H9 (cell line): ENCODE measurements around the gene RHOV. TPM values are rescaled to one million over a fixed set of nuclear protein-coding genes. Genes with fewer than 3 reads are reported as not detected.

Experiments
- DNase-seq: peaks from one replicate; pipeline ENCODE4 v3.0.0-alpha.2; 2017
- H2AFZ ChIP-seq: one replicate; pipeline ENCODE4 v1.6.1; 2013; ENCODE audit warnings: mild to moderate bottlenecking, low read length, control low read depth, moderate library complexity
- H2AK5ac ChIP-seq: 2 replicates; pipeline ENCODE4 v1.6.1; 2013; ENCODE audit warnings: low read length, control low read depth, mixed read lengths; ENCODE audit not compliant: insufficient read length
- H2BK120ac ChIP-seq: one replicate; pipeline ENCODE4 v1.6.1; 2013; ENCODE audit warnings: low read depth, mild to moderate bottlenecking, low read length, control low read depth, inconsistent platforms; ENCODE audit not compliant: poor library complexity, severe bottlenecking
- H2BK12ac ChIP-seq: 2 replicates; pipeline ENCODE4 v1.6.1; 2013; ENCODE audit warnings: low read length, control low read depth, mixed read lengths, low read depth; ENCODE audit not compliant: insufficient read length
- H2BK15ac ChIP-seq: 2 replicates; pipeline ENCODE4 v1.6.1; 2013; ENCODE audit warnings: low read depth, low read length, control low read depth
- H2BK20ac ChIP-seq: one replicate; pipeline ENCODE4 v1.6.1; 2013; ENCODE audit warnings: low read depth, mild to moderate bottlenecking, low read length, control low read depth, inconsistent platforms; ENCODE audit not compliant: poor library complexity, severe bottlenecking
- H2BK5ac ChIP-seq: 2 replicates; pipeline ENCODE4 v1.6.1; 2013; ENCODE audit warnings: low read length, control low read depth, mixed read lengths; ENCODE audit not compliant: insufficient read length
- H3K14ac ChIP-seq: 2 replicates; pipeline ENCODE4 v1.6.1; 2013; ENCODE audit warnings: low read length, control low read depth; ENCODE audit not compliant: insufficient read depth
- H3K18ac ChIP-seq: 2 replicates; pipeline ENCODE4 v1.6.1; 2013; ENCODE audit warnings: low read depth, mild to moderate bottlenecking, mixed read lengths, low read length, control low read depth; ENCODE audit not compliant: insufficient read length
- H3K23ac ChIP-seq: 2 replicates; pipeline ENCODE4 v1.6.1; 2013; ENCODE audit warnings: low read length, control low read depth, mixed read lengths, low read depth; ENCODE audit not compliant: insufficient read length
- H3K23me2 ChIP-seq: 2 replicates; pipeline ENCODE4 v1.6.1; 2013; ENCODE audit warnings: low read depth, mild to moderate bottlenecking, mixed read lengths, low read length, control low read depth; ENCODE audit not compliant: insufficient read length, poor library complexity, severe bottlenecking
- H3K27ac ChIP-seq: 2 replicates; pipeline ENCODE4 v1.5.1; 2013; ENCODE audit warnings: low read length, control low read depth, mixed read lengths, low read depth; ENCODE audit not compliant: insufficient read length
- H3K27me3 ChIP-seq: 2 replicates; pipeline ENCODE4 v1.6.1; 2013; ENCODE audit warnings: low read length, control low read depth, inconsistent platforms; ENCODE audit not compliant: insufficient read depth
- H3K4ac ChIP-seq: 2 replicates; pipeline ENCODE4 v1.6.1; 2013; ENCODE audit warnings: low read depth, mild to moderate bottlenecking, control low read depth, inconsistent platforms, low read length, moderate library complexity
- H3K4me1 ChIP-seq: 2 replicates; pipeline ENCODE4 v1.6.1; 2013; ENCODE audit warnings: low read length, control low read depth, inconsistent platforms; ENCODE audit not compliant: insufficient read depth
- H3K4me2 ChIP-seq: 2 replicates; pipeline ENCODE4 v1.6.1; 2013; ENCODE audit warnings: low read length, control low read depth, mixed read lengths; ENCODE audit not compliant: insufficient read length, insufficient read depth
- H3K56ac ChIP-seq: 2 replicates; pipeline ENCODE4 v1.6.1; 2013; ENCODE audit warnings: low read depth, mild to moderate bottlenecking, mixed read lengths, low read length, control low read depth; ENCODE audit not compliant: insufficient read length
- H3K79me1 ChIP-seq: 2 replicates; pipeline ENCODE4 v1.6.1; 2013; ENCODE audit warnings: low read depth, mild to moderate bottlenecking, moderate library complexity, low read length, control low read depth, inconsistent platforms; ENCODE audit not compliant: insufficient read depth, poor library complexity, severe bottlenecking
- H3K79me2 ChIP-seq: 2 replicates; pipeline ENCODE4 v1.6.1; 2013; ENCODE audit warnings: low read length, control low read depth, inconsistent platforms; ENCODE audit not compliant: insufficient read depth
- H3K9ac ChIP-seq: 2 replicates; pipeline ENCODE4 v1.6.1; 2013; ENCODE audit warnings: low read length, control low read depth, mixed read lengths; ENCODE audit not compliant: insufficient read length; ENCODE audit errors: extremely low read depth
- H3K9me3 ChIP-seq: one replicate; pipeline ENCODE4 v1.6.1; 2013; ENCODE audit warnings: low read depth, low read length, inconsistent platforms; ENCODE audit not compliant: control insufficient read depth
- H3T11ph ChIP-seq: one replicate; pipeline ENCODE4 v1.6.1; 2013; ENCODE audit warnings: mild to moderate bottlenecking, low read length, control low read depth, inconsistent platforms
- H4K20me1 ChIP-seq: one replicate; pipeline ENCODE4 v1.6.1; 2013; ENCODE audit not compliant: control insufficient read depth, insufficient read length, insufficient read depth
- H4K5ac ChIP-seq: 2 replicates; pipeline ENCODE4 v1.6.1; 2013; ENCODE audit warnings: low read depth, mild to moderate bottlenecking, mixed read lengths, low read length, control low read depth; ENCODE audit not compliant: insufficient read length
- H4K8ac ChIP-seq: replicated peaks from 2 replicates; pipeline ENCODE4 v1.6.1; 2013; ENCODE audit warnings: low read length, control low read depth, mixed read lengths, low read depth; ENCODE audit not compliant: insufficient read length
- H4K91ac ChIP-seq: 2 replicates; pipeline ENCODE4 v1.6.1; 2013; ENCODE audit warnings: low read depth, mild to moderate bottlenecking, moderate library complexity, mixed read lengths, low read length, control low read depth; ENCODE audit not compliant: insufficient read length
- H3K27ac Mint-ChIP-seq, 3 experiments: 2 replicates in 2 of 3; 3 replicates in 1 of 3; pipeline ENCODE4 v1.8.0; 2020 to 2021; ENCODE audit warnings: mixed read lengths in 3 of 3, mild to moderate bottlenecking in 1 of 3, moderate library complexity in 1 of 3
- H3K27me3 Mint-ChIP-seq: 2 replicates; pipeline ENCODE4 v1.8.0; 2021; ENCODE audit warnings: low read depth, mild to moderate bottlenecking, moderate library complexity, mixed read lengths
- H3K36me3 Mint-ChIP-seq, 3 experiments: 2 replicates in 2 of 3; 3 replicates in 1 of 3; pipeline ENCODE4 v1.8.0; 2020 to 2021; ENCODE audit warnings: low read depth in 3 of 3, mixed read lengths in 3 of 3; ENCODE audit not compliant: insufficient read depth in 1 of 3
- H3K4me1 Mint-ChIP-seq, 2 experiments: 2 replicates each; pipeline ENCODE4 v1.8.0; 2020; ENCODE audit warnings: mixed read lengths in 2 of 2
- H3K4me3 Mint-ChIP-seq, 2 experiments: 2 replicates in 1 of 2; 3 replicates in 1 of 2; pipeline ENCODE4 v1.8.0; 2020 to 2021; ENCODE audit warnings: mild to moderate bottlenecking in 2 of 2, mixed read lengths in 2 of 2, moderate library complexity in 1 of 2
- H3K9me3 Mint-ChIP-seq, 2 experiments: 2 replicates in 1 of 2; 3 replicates in 1 of 2; pipeline ENCODE4 v1.8.0; 2020; ENCODE audit warnings: mild to moderate bottlenecking in 2 of 2, mixed read lengths in 2 of 2, moderate library complexity in 1 of 2
- CTCF ChIP-seq: fragments of 200-600 bp; sonication (generic); conservative IDR thresholded peaks from 3 replicates; pipeline ENCODE4 v1.8.0; 2021; ENCODE audit warnings: antibody characterized with exemption, mild to moderate bottlenecking
- WGBS: extraction: QIAGEN DNeasy Blood & Tissue Kit; methylation state at CpG from one replicate; pipeline ENCODE4 v1.1.7; 2013; ENCODE audit warnings: missing lambda C conversion rate, low lambda C conversion rate, mixed read lengths; ENCODE audit not compliant: insufficient read length; ENCODE audit errors: extremely low coverage; 5-methylcytosine and 5-hydroxymethylcytosine counted together
- total RNA-seq: library from RNA; stranded (reverse); gene quantifications from 2 replicates; pipeline ENCODE4 v1.2.1, GENCODE V29; 2021

Gene RHOV
- total RNA-seq, 1 experiment from 2014 or later: 3.9 TPM

GRCh38 chr15:40902605-40903561 lies 28.8 kb upstream of the RHOV start:
- Histone ChIP-seq H3K9me3 (no peaks in the 10 kb centered on the region), H3K4ac (no peak overlapping the region), H4K91ac (no peak overlapping the region), H3K23ac (no peak overlapping the region), H3K27me3 (no peaks in the 10 kb centered on the region), H2BK120ac (no peak overlapping the region), H3K79me1 (peaks cover 2% of the 10 kb centered on the region), H2BK20ac (no peak overlapping the region), H2BK12ac (no peak overlapping the region), H2BK5ac (no peak overlapping the region), H3K79me2 (no peaks in the 10 kb centered on the region), H3K56ac (no peak overlapping the region), H3K4me2 (no peak overlapping the region), H4K5ac (no peak overlapping the region), H3K23me2 (no peaks in the 10 kb centered on the region), H3K27ac (no peak overlapping the region), H2AK5ac (no peak overlapping the region), H2BK15ac (no peak overlapping the region), H3K14ac (no peak overlapping the region), H3T11ph (no peak overlapping the region), H4K8ac (no peak overlapping the region), H4K20me1 (no peaks in the 10 kb centered on the region), H3K9ac (no peak overlapping the region), H3K18ac (no peak overlapping the region), H2AFZ (no peak overlapping the region), H3K4me1 (no peaks in the 10 kb centered on the region)
- no peak for DNase-seq
- Mint-ChIP-seq H3K4me3 (no peak overlapping the region), H3K4me1 (peaks cover 5 to 12% of the 10 kb centered on the region in 2 experiments; a peak in 3 of 4 replicates), H3K27ac (peak overlapping the region in 2 of 3 experiments; percentile 44 to 74; a peak in 2 of 7 replicates), H3K36me3 (peaks cover 25 to 68% (median 52%) of the 10 kb centered on the region in 3 experiments), H3K9me3 (no peaks in the 10 kb centered on the region; a peak in 1 of 5 replicates), H3K27me3 (peaks cover 4% of the 10 kb centered on the region)
- WGBS: no CpG with 5 or more reads among the region's 33 CpGs
- no peak for TF ChIP-seq CTCF
